PC-9 (cell line): Measurements from ENCODE around the gene FATE1. TPM values are rescaled to one million over a fixed set of nuclear protein-coding genes. Genes with fewer than 3 reads are reported as not detected.

ENCODE experiments used
- BruUV-seq: library from RNA; stranded (reverse); fragments of 400-500 nt; replicated peaks from 2 replicates; lab custom pipeline; 2021; lab: Mats Ljungman, UMichigan
- CTCF ChIA-PET: fragments of 300-600 bp; sonication (Branson Sonifier 250); formaldehyde crosslinking; loops from one replicate; lab custom pipeline; 2022; ENCODE audit warnings: antibody characterized with exemption; lab: Charles Lee
- POLR2A ChIA-PET: fragments of 300-600 bp; sonication (Branson Sonifier 250); formaldehyde crosslinking; loops from one replicate; lab custom pipeline; 2022; ENCODE audit warnings: antibody characterized with exemption; ENCODE audit not compliant: unreplicated experiment; lab: Charles Lee
- DNase-seq, 2 experiments: peaks; one replicate each; pipeline versions ENCODE4 v3.0.0 to v3.0.0-alpha.2; 2015 to 2022; ENCODE audit warnings: mixed read lengths in 1 of 2
- H2AFZ ChIP-seq: fragments of 200-600 bp; sonication (generic); 2 replicates; pipeline ENCODE4 v1.8.1; 2017; ENCODE audit warnings: antibody characterized with exemption
- H3F3A ChIP-seq: fragments of 200-600 bp; sonication (generic); 2 replicates; pipeline ENCODE4 v1.8.1; 2017; ENCODE audit warnings: antibody characterized with exemption, mild to moderate bottlenecking, low read depth; ENCODE audit not compliant: insufficient read depth
- H3K27ac ChIP-seq: fragments of 200-600 bp; sonication (generic); 2 replicates; pipeline ENCODE4 v1.6.1; 2016; ENCODE audit warnings: mixed run types
- H3K27me3 ChIP-seq: fragments of 200-600 bp; sonication (generic); 2 replicates; pipeline ENCODE4 v1.6.1; 2016; ENCODE audit warnings: low read depth, mixed run types; ENCODE audit not compliant: insufficient read depth
- H3K36me3 ChIP-seq: fragments of 200-600 bp; sonication (generic); 2 replicates; pipeline ENCODE4 v1.6.1; 2016; ENCODE audit warnings: low read depth, mixed run types
- H3K4me1 ChIP-seq: fragments of 200-600 bp; sonication (generic); replicated peaks from 2 replicates; pipeline ENCODE4 v1.6.1; 2016; ENCODE audit warnings: mixed run types; ENCODE audit not compliant: insufficient read depth
- H3K4me2 ChIP-seq: fragments of 200-600 bp; sonication (generic); 2 replicates; pipeline ENCODE4 v1.6.1; 2017; ENCODE audit warnings: mixed run types
- H3K4me3 ChIP-seq: fragments of 200-600 bp; sonication (generic); 2 replicates; pipeline ENCODE4 v1.6.1; 2016; ENCODE audit warnings: mixed run types
- H3K79me2 ChIP-seq: fragments of 200-600 bp; sonication (generic); 2 replicates; pipeline ENCODE4 v1.6.1; 2017; ENCODE audit warnings: low read depth, mixed run types
- H3K9me2 ChIP-seq: fragments of 200-600 bp; sonication (generic); 2 replicates; pipeline ENCODE4 v1.8.1; 2017; ENCODE audit warnings: mild to moderate bottlenecking; ENCODE audit not compliant: insufficient read depth
- H3K9me3 ChIP-seq: fragments of 200-600 bp; sonication (generic); 2 replicates; pipeline ENCODE4 v1.8.1; 2016; ENCODE audit warnings: low read depth; ENCODE audit not compliant: insufficient read depth
- H4K20me1 ChIP-seq: fragments of 200-600 bp; sonication (generic); 2 replicates; pipeline ENCODE4 v1.8.1; 2017; ENCODE audit not compliant: insufficient read depth
- CTCF ChIP-seq: fragments of 200-600 bp; sonication (generic); conservative IDR thresholded peaks from 2 replicates; pipeline ENCODE4 v1.6.1; 2017; ENCODE audit warnings: mixed run types, antibody characterized with exemption, mild to moderate bottlenecking, moderate library complexity
- EZH2 ChIP-seq: fragments of 200-600 bp; sonication (generic); IDR thresholded peaks from 2 replicates; pipeline ENCODE4 v1.8.0; 2017; ENCODE audit warnings: antibody characterized with exemption, low read depth
- intact Hi-C: fragments of 100-400 bp; cut with micrococcal nuclease; formaldehyde crosslinking; loops from one replicate; pipeline ENCODE4 v1.10.0; 2022; ENCODE audit not compliant: unreplicated experiment
- total RNA-seq: library from RNA; stranded (reverse); gene quantifications from 2 replicates; pipeline ENCODE4 v1.2.3, GENCODE V29; 2021

The FATE1 gene
- total RNA-seq, 1 experiment from 2014 or later: not detected

- intact Hi-C loops: no loop called here
- Histone ChIP-seq H3K4me2 (no peak overlapping the region), H3K79me2 (no peaks in the 10 kb centered on the region), H3K36me3 (no peaks in the 10 kb centered on the region), H3K9me3 (no peaks in the 10 kb centered on the region), H3K4me1 (no peaks in the 10 kb centered on the region), H3K4me3 (no peak overlapping the region), H3K27me3 (peaks cover 95% of the 10 kb centered on the region), H2AFZ (no peak overlapping the region), H3K9me2 (no peaks in the 10 kb centered on the region), H3K27ac (no peak overlapping the region), H4K20me1 (no peaks in the 10 kb centered on the region), H3F3A (no peaks in the 10 kb centered on the region)
- POLR2A ChIA-PET: no interaction called here
- CTCF ChIA-PET: no interaction called here
- TF ChIP-seq CTCF: no peak
- no peak for TF ChIP-seq EZH2
- no TSS peak for BruUV-seq
- DNase-seq: no peak
These were observed 13.7 kb upstream of the FATE1 start for GRCh38 chrX:151702026-151702714.

- no peak overlapping the region for H3K4me2 ChIP-seq
- no peak overlapping the region for H3K4me3 ChIP-seq
- intact Hi-C loops: no loop called here
- H3K9me3 ChIP-seq: no peaks in the 10 kb centered on the region
- CTCF ChIA-PET: no interaction called here
- DNase-seq: no peak
- H3K79me2 ChIP-seq: no peaks in the 10 kb centered on the region
- no TSS peak for BruUV-seq
- no peaks in the 10 kb centered on the region for H4K20me1 ChIP-seq
- no peak overlapping the region for H3K27ac ChIP-seq
- TF ChIP-seq EZH2 (no peak), CTCF (no peak)
- H3K36me3 ChIP-seq: no peaks in the 10 kb centered on the region
- H2AFZ ChIP-seq: no peak overlapping the region
- H3F3A ChIP-seq: no peaks in the 10 kb centered on the region
- H3K9me2 ChIP-seq: no peaks in the 10 kb centered on the region
- POLR2A ChIA-PET: no interaction called here
- peaks cover 96% of the 10 kb centered on the region for H3K27me3 ChIP-seq
- H3K4me1 ChIP-seq: no peaks in the 10 kb centered on the region
These were observed 13.0 kb upstream of the FATE1 start for GRCh38 chrX:151702741-151703340.

- no peak for DNase-seq
- Histone ChIP-seq H3K36me3 (no peaks in the 10 kb centered on the region), H2AFZ (no peak overlapping the region), H3K4me3 (no peak overlapping the region), H3K4me1 (no peaks in the 10 kb centered on the region), H4K20me1 (no peaks in the 10 kb centered on the region), H3K27me3 (peaks cover 96% of the 10 kb centered on the region), H3K9me3 (no peaks in the 10 kb centered on the region), H3F3A (no peaks in the 10 kb centered on the region), H3K27ac (no peak overlapping the region), H3K9me2 (no peaks in the 10 kb centered on the region), H3K4me2 (no peak overlapping the region), H3K79me2 (no peaks in the 10 kb centered on the region)
- ChIA-PET CTCF (no interaction called here), POLR2A (no interaction called here)
- no TSS peak for BruUV-seq
- intact Hi-C loops: no loop called here
- no peak for TF ChIP-seq CTCF
- no peak for TF ChIP-seq EZH2
These were observed 12.3 kb upstream of the FATE1 start for GRCh38 chrX:151703487-151703886.
